ENCODE results near the gene ZNF557. TPM values are rescaled to one million over a fixed set of nuclear protein-coding genes. Genes with fewer than 3 reads are reported as not detected.

Gene ZNF557
- polyA plus RNA-seq, 1 donor from 2014 or later = 8.5 TPM

DNA sequence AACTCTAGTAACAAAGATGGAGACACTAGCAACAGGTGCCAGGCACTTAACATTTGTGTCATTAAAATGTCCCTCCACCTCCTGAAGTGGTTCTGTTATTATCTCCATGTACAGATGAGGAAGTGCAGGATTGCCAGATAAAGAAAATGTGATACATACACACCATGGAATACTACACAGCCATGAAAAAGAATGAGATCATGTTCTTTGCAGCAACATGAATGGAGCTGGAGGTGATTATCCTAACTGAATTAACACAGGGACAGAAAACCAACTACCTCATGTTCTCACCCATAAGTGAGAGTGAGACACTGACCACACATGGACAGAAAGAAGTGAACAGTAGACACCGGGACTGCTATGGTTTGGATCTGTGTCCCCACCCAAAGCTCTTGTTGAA lies 60.5 kb downstream of the ZNF557 start:
- Mint-ChIP-seq H3K9me3 (peaks cover 4 to 8% (median 6%) of the 10 kb centered on the region in 3 donors), H3K27me3 (peaks cover 3% of the 10 kb centered on the region), H3K27ac (no peak overlapping the region), H3K4me3 (no peak overlapping the region), H3K4me1 (no peaks in the 10 kb centered on the region), H3K36me3 (peaks cover 2% of the 10 kb centered on the region)

DNA sequence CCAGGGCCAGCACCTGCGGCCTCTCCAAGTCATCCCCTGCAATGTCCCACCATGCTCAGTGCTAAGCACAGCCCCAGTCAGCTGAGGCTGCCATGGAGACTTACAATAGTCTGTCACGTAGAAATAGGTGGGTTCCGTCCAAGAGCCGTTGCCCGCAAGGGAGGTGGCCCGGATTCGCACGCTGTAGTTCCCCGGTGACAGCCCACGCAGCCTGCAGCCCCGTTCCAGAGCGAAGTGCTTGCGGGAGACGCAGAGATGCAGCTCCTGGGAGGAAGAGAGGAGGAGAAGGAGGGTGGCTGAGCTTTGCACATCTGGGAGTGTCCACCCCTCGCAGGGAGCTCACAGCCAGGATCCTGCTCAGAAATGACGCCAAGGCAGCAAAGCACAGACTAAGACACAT lies 62.6 kb downstream of the ZNF557 start:
- H3K27me3 Mint-ChIP-seq = peaks cover 4% of the 10 kb centered on the region
- no peak overlapping the region for H3K4me3 Mint-ChIP-seq
- H3K9me3 Mint-ChIP-seq = peaks cover 0 to 3% (median 2%) of the 10 kb centered on the region in 3 donors
- no peak overlapping the region for H3K27ac Mint-ChIP-seq
- peaks cover 5% of the 10 kb centered on the region for H3K36me3 Mint-ChIP-seq
- H3K4me1 Mint-ChIP-seq = no peaks in the 10 kb centered on the region

DNA sequence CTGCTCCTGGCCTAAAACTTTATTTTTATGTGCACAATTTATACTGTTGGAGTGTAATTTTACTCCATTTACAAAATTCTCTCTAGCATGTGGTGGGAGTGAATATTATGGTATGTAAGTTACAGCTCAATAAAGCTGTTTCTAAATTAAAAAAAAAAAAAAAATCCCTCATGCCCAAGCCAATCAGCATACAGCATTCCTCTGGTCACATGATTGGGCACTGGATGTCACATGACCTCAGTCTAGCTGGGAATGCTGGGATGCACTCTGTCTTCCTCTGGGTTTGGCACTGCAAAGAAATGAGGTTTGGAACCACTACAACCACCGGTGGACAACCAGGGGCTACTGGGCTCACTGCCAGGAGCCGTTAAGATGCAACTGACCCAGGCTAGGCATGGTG lies 67.6 kb downstream of the ZNF557 start:
- Mint-ChIP-seq H3K4me3 (no peak overlapping the region), H3K9me3 (peaks cover 0 to 3% (median 0%) of the 10 kb centered on the region in 3 donors), H3K27me3 (peaks cover 2% of the 10 kb centered on the region), H3K27ac (no peak overlapping the region), H3K36me3 (peaks cover 3% of the 10 kb centered on the region), H3K4me1 (no peaks in the 10 kb centered on the region)

Other genes with a start within 250 kb of the ZNF557 start
- gene ADGRE1, start 182.1 kb upstream of the ZNF557 start, polyA plus RNA-seq = 0.06 TPM
- not detected for gene MBD3L2B, start 48.3 kb upstream of the ZNF557 start, polyA plus RNA-seq
- not detected for gene MBD3L5, start 39.1 kb upstream of the ZNF557 start, polyA plus RNA-seq
- not detected for gene MBD3L4, start 29.5 kb upstream of the ZNF557 start, polyA plus RNA-seq
- not detected for gene MBD3L2, start 20.4 kb upstream of the ZNF557 start, polyA plus RNA-seq
- not detected for gene MBD3L3, start 11.0 kb upstream of the ZNF557 start, polyA plus RNA-seq
- 0.53 TPM for gene INSR, start 224.7 kb downstream of the ZNF557 start, polyA plus RNA-seq

Data from IgD-negative memory B cell (primary cell).